ENCODE data around the gene ABHD16A. TPM values are rescaled to one million over a fixed set of nuclear protein-coding genes. Genes with fewer than 3 reads are reported as not detected.

The ABHD16A gene
- total RNA-seq, 1 donor from 2014 or later = 62.4 TPM

GRCh38 chr6:31655349-31656237 is 47.5 kb downstream of the ABHD16A start, which contains the start of gene APOM:
TSS of gene APOM (plus strand) at chr6:31655894. CDS start at chr6:31655967, 73 bp downstream.

Other genes starting within 250 kb of the ABHD16A start
- gene MICB, start 205.2 kb downstream of the ABHD16A start, total RNA-seq = 7.5 and 7.9 TPM in 2 replicates
- gene MCCD1, start 174.4 kb downstream of the ABHD16A start, total RNA-seq = not detected in 2 replicates
- 269 and 380 TPM in 2 replicates for gene DDX39B, start 161.3 kb downstream of the ABHD16A start, total RNA-seq
- 0.11 and 0.17 TPM in 2 replicates for gene ATP6V1G2, start 156.7 kb downstream of the ABHD16A start, total RNA-seq
- gene NFKBIL1, start 155.7 kb downstream of the ABHD16A start, total RNA-seq = 25.3 and 25.9 TPM in 2 replicates
- gene LTA, start 131.0 kb downstream of the ABHD16A start, total RNA-seq = not detected in 2 replicates
- gene TNF, start 127.8 kb downstream of the ABHD16A start, total RNA-seq = not detected in 2 replicates
- 2.9 and 3.2 TPM in 2 replicates for gene LTB, start 120.9 kb downstream of the ABHD16A start, total RNA-seq
- 0.11 and 0.26 TPM in 2 replicates for gene LST1, start 117.0 kb downstream of the ABHD16A start, total RNA-seq
- not detected in 2 replicates for gene NCR3, start 110.3 kb downstream of the ABHD16A start, total RNA-seq
- gene AIF1, start 88.1 kb downstream of the ABHD16A start, total RNA-seq = 0.17 TPM in 1 of 2 replicates, not detected in the other
- gene PRRC2A, start 82.6 kb downstream of the ABHD16A start, total RNA-seq = 21.8 and 25.5 TPM in 2 replicates
- gene BAG6, start 50.7 kb downstream of the ABHD16A start, total RNA-seq = 105 and 110 TPM in 2 replicates
- 0.52 and 0.54 TPM in 2 replicates for gene APOM, start 47.4 kb downstream of the ABHD16A start, total RNA-seq
- gene C6orf47, start 42.5 kb downstream of the ABHD16A start, total RNA-seq = 22.6 and 24.2 TPM in 2 replicates
- 14.0 and 14.5 TPM in 2 replicates for gene GPANK1, start 38.3 kb downstream of the ABHD16A start, total RNA-seq
- 71.8 and 77.7 TPM in 2 replicates for gene CSNK2B, start 37.2 kb downstream of the ABHD16A start, total RNA-seq
- gene LY6G5B, start 33.3 kb downstream of the ABHD16A start, total RNA-seq = 1.4 and 1.9 TPM in 2 replicates
- 1.4 and 1.5 TPM in 2 replicates for gene LY6G5C, start 22.3 kb downstream of the ABHD16A start, total RNA-seq
- gene LY6G6F, start 3.5 kb upstream of the ABHD16A start, total RNA-seq = not detected in 2 replicates
- not detected in 2 replicates for gene LY6G6D, start 12.0 kb upstream of the ABHD16A start, total RNA-seq
- gene LY6G6C, start 18.4 kb upstream of the ABHD16A start, total RNA-seq = not detected in 2 replicates
- gene MPIG6B, start 20.0 kb upstream of the ABHD16A start, total RNA-seq = not detected in 2 replicates
- 122 and 139 TPM in 2 replicates for gene DDAH2, start 26.0 kb upstream of the ABHD16A start, total RNA-seq
- gene CLIC1, start 33.2 kb upstream of the ABHD16A start, total RNA-seq = 545 and 566 TPM in 2 replicates
- gene MSH5, start 36.7 kb upstream of the ABHD16A start, total RNA-seq = 2.3 and 3.0 TPM in 2 replicates
- 2.2 and 8.0 TPM in 2 replicates for gene SAPCD1, start 59.3 kb upstream of the ABHD16A start, total RNA-seq
- gene VWA7, start 74.0 kb upstream of the ABHD16A start, total RNA-seq = 0.09 and 0.22 TPM in 2 replicates
- gene VARS1, start 92.4 kb upstream of the ABHD16A start, total RNA-seq = 31.2 and 36.4 TPM in 2 replicates
- 22.2 and 26.3 TPM in 2 replicates for gene LSM2, start 103.6 kb upstream of the ABHD16A start, total RNA-seq
- gene HSPA1L, start 112.0 kb upstream of the ABHD16A start, total RNA-seq = 1.2 and 1.5 TPM in 2 replicates
- gene HSPA1A, start 112.2 kb upstream of the ABHD16A start, total RNA-seq = 78.6 and 81.2 TPM in 2 replicates
- 16.9 and 34.6 TPM in 2 replicates for gene HSPA1B, start 124.4 kb upstream of the ABHD16A start, total RNA-seq
- 43.3 and 54.0 TPM in 2 replicates for gene NEU1, start 159.5 kb upstream of the ABHD16A start, total RNA-seq
- gene SLC44A4, start 175.7 kb upstream of the ABHD16A start, total RNA-seq = not detected in 2 replicates
- 24.9 and 29.6 TPM in 2 replicates for gene EHMT2, start 194.4 kb upstream of the ABHD16A start, total RNA-seq
- gene ZBTB12, start 198.8 kb upstream of the ABHD16A start, total RNA-seq = 2.4 and 2.8 TPM in 2 replicates
- gene C2, start 224.4 kb upstream of the ABHD16A start, total RNA-seq = 0.17 and 0.22 TPM in 2 replicates
- gene CFB, start 242.8 kb upstream of the ABHD16A start, total RNA-seq = 0.09 and 0.22 TPM in 2 replicates

Data from dermis lymphatic vessel endothelial cell (primary cell).